MM.1S (cell line): ENCODE measurements around the gene CENPB.

Experiments
- CTCF ChIP-seq: fragments of 300-600 bp; sonication (generic); IDR thresholded peaks from 2 replicates; pipeline ENCODE4 v1.5.1; 2016; ENCODE audit warnings: antibody characterized with exemption, low read length, mixed read lengths
- EZH2 ChIP-seq: fragments of 300-600 bp; sonication (generic); optimal IDR thresholded peaks from 2 replicates; pipeline ENCODE3; 2017; ENCODE audit warnings: low read depth, mild to moderate bottlenecking, antibody characterized with exemption, low read length, mixed read lengths
- EZH2phosphoT487 ChIP-seq: fragments of 300-600 bp; sonication (generic); IDR thresholded peaks from 2 replicates; pipeline ENCODE4 v1.6.1; 2018; ENCODE audit warnings: antibody characterized with exemption, low read length

- no peak for TF ChIP-seq CTCF
- TF ChIP-seq EZH2: no peak
- no peak for TF ChIP-seq EZH2phosphoT487
Observed at GRCh38 chr20:3812259-3812681, 25.7 kb upstream of the CENPB start.
